Stimulated activated CD4-positive, alpha-beta T cell treated with anti-CD3 and anti-CD28 coated beads, TNF-alpha, amount 100 ng/mL, for 24 hours (primary cell): ENCODE results near the gene VAV3.
"Not testable (repeated sequence)": the region's sequence is repeated elsewhere in the genome, so short reads cannot be mapped to it uniquely, and the experiment has no call there.

Experiments
- DNase-seq, 3 experiments: peaks; one replicate each; pipeline ENCODE4 v3.0.0-alpha.2; 2020; ENCODE audit warnings: low read depth in 3 of 3

VAV3 gene

GRCh38 chr1:107683191-107683657 lies 281.8 kb downstream of the VAV3 start:
- no peak for DNase-seq

- DNase-seq, result no peak
These were observed 282.5 kb downstream of the VAV3 start for GRCh38 chr1:107682467-107682866.

GRCh38 chr1:107681001-107681479 lies 283.9 kb downstream of the VAV3 start:
- no peak for DNase-seq

- DNase-seq, result no peak
These were observed 284.4 kb downstream of the VAV3 start for GRCh38 chr1:107680579-107680985.

GRCh38 chr1:107679411-107679953 lies 285.5 kb downstream of the VAV3 start:
- no peak for DNase-seq

GRCh38 chr1:107678993-107679392 lies 286.0 kb downstream of the VAV3 start:
- no peak for DNase-seq

GRCh38 chr1:107677697-107678096 lies 287.3 kb downstream of the VAV3 start:
- no peak for DNase-seq

GRCh38 chr1:107674486-107674885 lies 290.5 kb downstream of the VAV3 start:
- no peak for DNase-seq

GRCh38 chr1:107673006-107673405 lies 292.0 kb downstream of the VAV3 start:
- no peak for DNase-seq

GRCh38 chr1:107670397-107671040 lies 294.5 kb downstream of the VAV3 start:
- no peak for DNase-seq

GRCh38 chr1:107669996-107670395 lies 295.0 kb downstream of the VAV3 start:
- no peak for DNase-seq

- no peak for DNase-seq
These were observed 296.2 kb downstream of the VAV3 start for GRCh38 chr1:107668762-107669161.

GRCh38 chr1:107666493-107666892 lies 298.5 kb downstream of the VAV3 start:
- no peak for DNase-seq

GRCh38 chr1:107664982-107665925 lies 299.7 kb downstream of the VAV3 start:
- no peak for DNase-seq

- DNase-seq, result no peak
These were observed 302.0 kb downstream of the VAV3 start for GRCh38 chr1:107662971-107663370.

- no peak for DNase-seq
These were observed 303.8 kb downstream of the VAV3 start for GRCh38 chr1:107661158-107661557.

- DNase-seq, result no peak
These were observed 305.0 kb downstream of the VAV3 start for GRCh38 chr1:107659961-107660360.

- no peak for DNase-seq
These were observed 307.6 kb downstream of the VAV3 start for GRCh38 chr1:107657356-107657755.

GRCh38 chr1:107653765-107654164 lies 311.2 kb downstream of the VAV3 start:
- no peak for DNase-seq

GRCh38 chr1:107653005-107653404 lies 312.0 kb downstream of the VAV3 start:
- no peak for DNase-seq

- not testable (repeated sequence) for DNase-seq
These were observed 314.2 kb downstream of the VAV3 start for GRCh38 chr1:107650825-107651224.

- no peak for DNase-seq
These were observed 316.0 kb downstream of the VAV3 start for GRCh38 chr1:107649023-107649422.
